IMR-90 (cell line): ENCODE data around the gene ADGRL4. TPM values are rescaled to one million over a fixed set of nuclear protein-coding genes. Genes with fewer than 3 reads are reported as not detected.

Source experiments
- ATAC-seq: fragments of 200-7000 bp; cut with Tn5 transposase; 2 replicates; pipeline ENCODE4 v1.9.1; 2020; ENCODE audit warnings: low read depth, mild to moderate bottlenecking, moderate library complexity
- BruUV-seq: library from RNA; stranded (reverse); fragments of 400-500 nt; replicated peaks from 2 replicates; lab custom pipeline; 2021; lab: Mats Ljungman, UMichigan
- CTCF ChIA-PET: fragments of 300-600 bp; formaldehyde crosslinking; extraction: SDS; loops from one replicate; lab custom pipeline; 2021; ENCODE audit warnings: antibody characterized with exemption; lab: Yijun Ruan, JAX
- POLR2A ChIA-PET: fragments of 300-600 bp; sonication (Branson Sonifier 250); formaldehyde crosslinking; loops from one replicate; lab custom pipeline; 2022; ENCODE audit warnings: antibody characterized with exemption; ENCODE audit not compliant: unreplicated experiment; lab: Charles Lee
- DNase-seq: peaks from one replicate; pipeline ENCODE4 v3.0.0; 2013
- H2AFZ ChIP-seq: replicated peaks from 2 replicates; pipeline ENCODE3; 2013; ENCODE audit warnings: low read length, mild to moderate bottlenecking; ENCODE audit not compliant: poor library complexity
- H2AK5ac ChIP-seq: 2 replicates; pipeline ENCODE4 v1.6.1; 2013; ENCODE audit warnings: low read depth, low read length, inconsistent platforms
- H2AK9ac ChIP-seq: replicated peaks from 2 replicates; pipeline ENCODE3; 2013; ENCODE audit warnings: mild to moderate bottlenecking, low read depth, low read length, moderate library complexity; ENCODE audit not compliant: poor library complexity
- H2BK120ac ChIP-seq: 2 replicates; pipeline ENCODE4 v1.6.1; 2013; ENCODE audit warnings: low read depth, low read length, inconsistent platforms
- H2BK15ac ChIP-seq: 3 replicates; pipeline ENCODE4 v1.6.1; 2013; ENCODE audit warnings: low read depth, low read length, inconsistent platforms
- H2BK20ac ChIP-seq: 2 replicates; pipeline ENCODE4 v1.6.1; 2013; ENCODE audit warnings: low read depth, mild to moderate bottlenecking, inconsistent platforms, low read length, moderate library complexity
- H2BK5ac ChIP-seq: 2 replicates; pipeline ENCODE4 v1.6.1; 2013; ENCODE audit warnings: mild to moderate bottlenecking, low read depth, low read length, inconsistent platforms; ENCODE audit not compliant: poor library complexity, severe bottlenecking
- H3K14ac ChIP-seq: replicated peaks from 2 replicates; pipeline ENCODE4 v1.6.1; 2013; ENCODE audit warnings: low read depth, low read length, inconsistent platforms
- H3K18ac ChIP-seq: 2 replicates; pipeline ENCODE4 v1.6.1; 2013; ENCODE audit warnings: low read depth, low read length, control low read depth
- H3K23ac ChIP-seq: 2 replicates; pipeline ENCODE4 v1.6.1; 2013; ENCODE audit warnings: low read depth, low read length, inconsistent platforms
- H3K27ac ChIP-seq: 2 replicates; pipeline ENCODE4 v1.5.1; 2013; ENCODE audit warnings: mild to moderate bottlenecking, control low read depth, low read length; ENCODE audit not compliant: insufficient read depth
- H3K27me3 ChIP-seq: 2 replicates; pipeline ENCODE4 v1.6.1; 2013; ENCODE audit warnings: low read length; ENCODE audit not compliant: control insufficient read depth, insufficient read depth
- H3K36me3 ChIP-seq: 2 replicates; pipeline ENCODE4 v1.6.1; 2013; ENCODE audit warnings: low read length, mixed read lengths; ENCODE audit not compliant: control insufficient read depth, insufficient read depth
- H3K4ac ChIP-seq: 2 replicates; pipeline ENCODE4 v1.6.1; 2013; ENCODE audit warnings: low read depth, low read length, inconsistent platforms
- H3K4me1 ChIP-seq: 2 replicates; pipeline ENCODE4 v1.6.1; 2013; ENCODE audit warnings: low read length, mixed read lengths; ENCODE audit not compliant: control insufficient read depth, insufficient read depth
- H3K4me2 ChIP-seq: 2 replicates; pipeline ENCODE4 v1.6.1; 2013; ENCODE audit warnings: low read depth, mild to moderate bottlenecking, control low read depth, low read length, moderate library complexity
- H3K4me3 ChIP-seq: 2 replicates; pipeline ENCODE4 v1.5.1; 2013; ENCODE audit warnings: low read depth, mild to moderate bottlenecking, control low read depth, low read length, moderate library complexity; ENCODE audit not compliant: insufficient read depth
- H3K56ac ChIP-seq: 2 replicates; pipeline ENCODE4 v1.6.1; 2013; ENCODE audit warnings: low read length, inconsistent platforms; ENCODE audit not compliant: insufficient read depth; ENCODE audit errors: extremely low read depth
- H3K79me1 ChIP-seq, 2 experiments: 2 replicates each; pipeline ENCODE4 v1.6.1; 2013; ENCODE audit warnings: low read length in 2 of 2, inconsistent platforms in 1 of 2, low read depth in 1 of 2
- H3K9ac ChIP-seq: 2 replicates; pipeline ENCODE4 v1.6.1; 2013; ENCODE audit warnings: low read depth, low read length, control low read depth
- H3K9me1 ChIP-seq: 2 replicates; pipeline ENCODE4 v1.6.1; 2013; ENCODE audit warnings: low read length, inconsistent platforms; ENCODE audit not compliant: insufficient read depth
- H3K9me3 ChIP-seq: 2 replicates; pipeline ENCODE4 v1.6.1; 2013; ENCODE audit warnings: low read length; ENCODE audit not compliant: control insufficient read depth, insufficient read depth
- H4K20me1 ChIP-seq: 2 replicates; pipeline ENCODE4 v1.6.1; 2013; ENCODE audit warnings: low read length, inconsistent platforms; ENCODE audit not compliant: insufficient read depth
- H4K5ac ChIP-seq: 2 replicates; pipeline ENCODE4 v1.6.1; 2013; ENCODE audit warnings: mild to moderate bottlenecking, low read depth, low read length, control low read depth
- H4K8ac ChIP-seq, 2 experiments: 2 replicates each; pipeline ENCODE4 v1.6.1; 2013; ENCODE audit warnings: low read depth in 2 of 2, low read length in 2 of 2, control low read depth in 1 of 2, inconsistent platforms in 1 of 2
- H4K91ac ChIP-seq: 2 replicates; pipeline ENCODE4 v1.6.1; 2013; ENCODE audit warnings: low read depth, low read length, inconsistent platforms; ENCODE audit not compliant: insufficient read depth
- CHD1 ChIP-seq: IDR thresholded peaks from 2 replicates; pipeline ENCODE4 v1.6.1; 2012; ENCODE audit warnings: low read depth, low read length, improper control_type of control experiment
- FOS ChIP-seq: fragments of 150-350 bp; IDR thresholded peaks from 2 replicates; pipeline ENCODE4 v1.6.1; 2016; ENCODE audit warnings: low read depth, low read length
- NFE2L2 ChIP-seq: fragments of 150-350 bp; IDR thresholded peaks from 2 replicates; pipeline ENCODE4 v1.6.1; 2016; ENCODE audit warnings: low read depth, mild to moderate bottlenecking, low read length
- POLR2A ChIP-seq: IDR thresholded peaks from 2 replicates; pipeline ENCODE4 v1.6.1; 2012; ENCODE audit warnings: mild to moderate bottlenecking, low read depth, low read length
- RAD21 ChIP-seq: IDR thresholded peaks from 2 replicates; pipeline ENCODE4 v1.6.1; 2012; ENCODE audit warnings: low read length, improper control_type of control experiment
- RCOR1 ChIP-seq: IDR thresholded peaks from 2 replicates; pipeline ENCODE4 v1.6.1; 2012; ENCODE audit warnings: mild to moderate bottlenecking, low read length, improper control_type of control experiment; ENCODE audit not compliant: insufficient replicate concordance
- RFX5 ChIP-seq: IDR thresholded peaks from 2 replicates; pipeline ENCODE4 v1.8.0; 2012; ENCODE audit warnings: low read depth, mild to moderate bottlenecking, low read length, moderate library complexity
- SMC3 ChIP-seq: fragments of 150-350 bp; IDR thresholded peaks from 2 replicates; pipeline ENCODE4 v1.6.1; 2016; ENCODE audit warnings: low read depth, mild to moderate bottlenecking, antibody characterized with exemption, low read length, moderate library complexity
- WGBS, 2 experiments: methylation state at CpG; one replicate each; pipeline versions ENCODE4 v1.1.5 to v1.1.7; 2013; ENCODE audit warnings: missing lambda C conversion rate in 2 of 2; ENCODE audit not compliant: insufficient read length in 1 of 2; ENCODE audit errors: extremely low coverage in 2 of 2; 5-methylcytosine and 5-hydroxymethylcytosine counted together
- dilution Hi-C: fragments of 300-500 bp; cut with HindIII; formaldehyde crosslinking; loops from one replicate; pipeline ENCODE4 v1.14.3; 2018; ENCODE audit warnings: low sequenced_read_pairs; ENCODE audit not compliant: unreplicated experiment
- in situ Hi-C: fragments of 300-500 bp; cut with MboI; formaldehyde crosslinking; loops from 3 replicates; pipeline ENCODE4 v1.14.3; 2019; ENCODE audit warnings: low sequenced_read_pairs, inconsistent platforms, mixed read lengths
- intact Hi-C: fragments of 100-400 bp; cut with micrococcal nuclease; formaldehyde crosslinking; loops from 2 replicates; pipeline ENCODE4 v1.10.0; 2022
- polyA plus RNA-seq, 3 experiments: library from polyadenylated mRNA; depleted of rRNA; stranded (reverse); fragments of >200 nt; gene quantifications; 2 replicates each; pipeline ENCODE4 v1.2.3, GENCODE V29; 2012; ENCODE audit warnings: low replicate concordance in 1 of 3
- total RNA-seq: library from RNA; depleted of rRNA; stranded (reverse); fragments of >200 nt; gene quantifications from 2 replicates; pipeline ENCODE4 v1.2.3, GENCODE V29; 2012
- TF ChIP-seq, protein P1 (sequence below): fragments of 150-350 bp; IDR thresholded peaks from 2 replicates; pipeline ENCODE4 v1.6.1; 2017; ENCODE audit warnings: mild to moderate bottlenecking, antibody characterized with exemption, low read length, low read depth
- TF ChIP-seq, protein P2 (sequence below): conservative IDR thresholded peaks from 2 replicates; pipeline ENCODE4 v1.5.1; 2012; ENCODE audit warnings: mild to moderate bottlenecking, low read depth, low read length, improper control_type of control experiment
- TF ChIP-seq, protein P3 (sequence below): fragments of 150-350 bp; IDR thresholded peaks from 2 replicates; pipeline ENCODE4 v1.6.1; 2016; ENCODE audit warnings: low read depth, mild to moderate bottlenecking, low read length, moderate library complexity, borderline replicate concordance

Gene ADGRL4
- total and polyA plus RNA-seq, 2 of the 4 experiments (the other 2 are of a cell fraction), result 3.2 to 4.5 TPM

DNA sequence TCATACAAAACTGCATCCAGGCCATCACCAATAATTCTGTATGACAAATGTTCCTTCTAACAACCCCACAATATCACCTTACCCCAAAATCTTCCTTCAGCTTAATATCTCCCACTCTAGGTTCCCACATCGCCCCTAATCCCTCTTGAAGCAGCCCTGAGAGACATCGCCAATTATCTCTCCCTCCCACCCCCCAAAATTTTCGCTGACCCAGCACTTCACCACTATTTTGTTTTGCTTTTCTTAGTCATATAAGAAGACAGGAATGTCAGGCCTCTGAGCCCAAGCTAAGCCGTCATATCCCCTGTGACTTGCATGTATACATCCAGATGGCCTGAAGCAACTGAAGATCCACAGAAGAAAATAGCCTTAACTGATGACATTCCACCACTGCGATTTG is 126.3 kb downstream of the ADGRL4 start:
- Histone ChIP-seq H4K5ac (no peak overlapping the region), H2AK9ac (no peak overlapping the region), H3K56ac (no peak overlapping the region), H3K79me1 (no peaks in the 10 kb centered on the region), H3K23ac (no peak overlapping the region), H3K36me3 (no peaks in the 10 kb centered on the region), H4K8ac (no peak overlapping the region), H3K27me3 (no peaks in the 10 kb centered on the region), H3K4me1 (peaks cover 5% of the 10 kb centered on the region), H4K91ac (no peak overlapping the region), H2AFZ (no peak overlapping the region), H3K9ac (no peak overlapping the region), H3K9me3 (no peaks in the 10 kb centered on the region), H3K4ac (no peak overlapping the region), H2AK5ac (no peak overlapping the region), H3K4me2 (no peak overlapping the region), H2BK120ac (no peak overlapping the region), H3K4me3 (no peak overlapping the region), H3K27ac (no peak overlapping the region), H2BK5ac (no peak overlapping the region), H3K18ac (no peak overlapping the region), H3K14ac (no peak overlapping the region), H2BK15ac (no peak overlapping the region), H2BK20ac (no peak overlapping the region), H3K9me1 (no peaks in the 10 kb centered on the region), H4K20me1 (no peaks in the 10 kb centered on the region)
- 83% methylated on average over 1 of the region's 5 CpGs; no CpG with 5 or more reads in 1 of the 2 experiments for WGBS, 2 experiments
- DNase-seq (no peak), ATAC-seq (no peak)
- ChIA-PET CTCF (no interaction called here), POLR2A (no interaction called here)
- intact Hi-C loops (no loop called here), in situ Hi-C loops (no loop called here), dilution Hi-C loops (no loop called here)
- TF ChIP-seq CHD1, result no peak
- no peak for TF ChIP-seq POLR2A
- TF ChIP-seq, protein P1, sequence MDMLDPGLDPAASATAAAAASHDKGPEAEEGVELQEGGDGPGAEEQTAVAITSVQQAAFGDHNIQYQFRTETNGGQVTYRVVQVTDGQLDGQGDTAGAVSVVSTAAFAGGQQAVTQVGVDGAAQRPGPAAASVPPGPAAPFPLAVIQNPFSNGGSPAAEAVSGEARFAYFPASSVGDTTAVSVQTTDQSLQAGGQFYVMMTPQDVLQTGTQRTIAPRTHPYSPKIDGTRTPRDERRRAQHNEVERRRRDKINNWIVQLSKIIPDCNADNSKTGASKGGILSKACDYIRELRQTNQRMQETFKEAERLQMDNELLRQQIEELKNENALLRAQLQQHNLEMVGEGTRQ, result no peak
- TF ChIP-seq, protein P2, sequence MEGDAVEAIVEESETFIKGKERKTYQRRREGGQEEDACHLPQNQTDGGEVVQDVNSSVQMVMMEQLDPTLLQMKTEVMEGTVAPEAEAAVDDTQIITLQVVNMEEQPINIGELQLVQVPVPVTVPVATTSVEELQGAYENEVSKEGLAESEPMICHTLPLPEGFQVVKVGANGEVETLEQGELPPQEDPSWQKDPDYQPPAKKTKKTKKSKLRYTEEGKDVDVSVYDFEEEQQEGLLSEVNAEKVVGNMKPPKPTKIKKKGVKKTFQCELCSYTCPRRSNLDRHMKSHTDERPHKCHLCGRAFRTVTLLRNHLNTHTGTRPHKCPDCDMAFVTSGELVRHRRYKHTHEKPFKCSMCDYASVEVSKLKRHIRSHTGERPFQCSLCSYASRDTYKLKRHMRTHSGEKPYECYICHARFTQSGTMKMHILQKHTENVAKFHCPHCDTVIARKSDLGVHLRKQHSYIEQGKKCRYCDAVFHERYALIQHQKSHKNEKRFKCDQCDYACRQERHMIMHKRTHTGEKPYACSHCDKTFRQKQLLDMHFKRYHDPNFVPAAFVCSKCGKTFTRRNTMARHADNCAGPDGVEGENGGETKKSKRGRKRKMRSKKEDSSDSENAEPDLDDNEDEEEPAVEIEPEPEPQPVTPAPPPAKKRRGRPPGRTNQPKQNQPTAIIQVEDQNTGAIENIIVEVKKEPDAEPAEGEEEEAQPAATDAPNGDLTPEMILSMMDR, result no peak
- TF ChIP-seq SMC3, result no peak
- no peak for TF ChIP-seq RFX5
- no peak for TF ChIP-seq RAD21
- no peak for TF ChIP-seq RCOR1
- no peak for TF ChIP-seq FOS
- TF ChIP-seq, protein P3, sequence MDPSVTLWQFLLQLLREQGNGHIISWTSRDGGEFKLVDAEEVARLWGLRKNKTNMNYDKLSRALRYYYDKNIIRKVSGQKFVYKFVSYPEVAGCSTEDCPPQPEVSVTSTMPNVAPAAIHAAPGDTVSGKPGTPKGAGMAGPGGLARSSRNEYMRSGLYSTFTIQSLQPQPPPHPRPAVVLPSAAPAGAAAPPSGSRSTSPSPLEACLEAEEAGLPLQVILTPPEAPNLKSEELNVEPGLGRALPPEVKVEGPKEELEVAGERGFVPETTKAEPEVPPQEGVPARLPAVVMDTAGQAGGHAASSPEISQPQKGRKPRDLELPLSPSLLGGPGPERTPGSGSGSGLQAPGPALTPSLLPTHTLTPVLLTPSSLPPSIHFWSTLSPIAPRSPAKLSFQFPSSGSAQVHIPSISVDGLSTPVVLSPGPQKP, result no peak
- no peak for TF ChIP-seq NFE2L2
- no TSS peak for BruUV-seq
